HG02571 (cell line): ENCODE data around the gene ITGA6.

Experiments
- ATAC-seq: cut with Tn5 transposase; IDR thresholded peaks from one replicate; pipeline ENCODE4 v1.9.1; 2021; ENCODE audit warnings: mild to moderate bottlenecking, moderate library complexity; ENCODE audit not compliant: unreplicated experiment

The ITGA6 gene

GRCh38 chr2:172415865-172416183 lies 11.6 kb upstream of the ITGA6 start:
- no peak for ATAC-seq

DNA sequence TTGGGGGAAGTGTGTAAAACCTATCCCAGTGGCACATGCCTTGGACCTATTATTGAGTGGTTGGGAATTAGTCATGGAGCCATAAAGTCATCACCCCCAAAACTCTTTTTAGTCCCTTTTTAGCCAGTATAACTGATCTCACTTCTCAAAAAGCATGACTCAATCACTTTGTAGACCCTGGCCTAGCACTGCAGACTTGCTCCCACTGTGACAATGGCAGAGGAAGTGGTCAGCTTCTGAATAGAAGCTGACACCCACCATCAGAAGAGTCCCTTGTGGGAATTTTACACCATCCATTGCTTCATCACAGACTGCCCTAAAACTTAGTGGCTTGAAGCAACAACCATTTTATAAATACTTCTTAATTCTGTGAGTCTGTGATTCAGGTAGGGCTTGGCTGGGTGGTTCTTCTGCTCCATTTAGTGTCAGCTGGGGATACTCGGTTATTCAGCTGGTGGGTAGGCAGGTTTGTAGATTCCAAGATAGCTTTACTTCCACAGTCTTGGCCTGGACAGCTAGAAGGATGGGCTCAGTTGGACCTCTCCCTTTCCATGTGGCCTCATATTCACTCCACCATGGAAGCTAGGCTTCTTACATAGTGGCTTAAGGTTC lies 10.8 kb upstream of the ITGA6 start:
- ATAC-seq, result no peak

DNA sequence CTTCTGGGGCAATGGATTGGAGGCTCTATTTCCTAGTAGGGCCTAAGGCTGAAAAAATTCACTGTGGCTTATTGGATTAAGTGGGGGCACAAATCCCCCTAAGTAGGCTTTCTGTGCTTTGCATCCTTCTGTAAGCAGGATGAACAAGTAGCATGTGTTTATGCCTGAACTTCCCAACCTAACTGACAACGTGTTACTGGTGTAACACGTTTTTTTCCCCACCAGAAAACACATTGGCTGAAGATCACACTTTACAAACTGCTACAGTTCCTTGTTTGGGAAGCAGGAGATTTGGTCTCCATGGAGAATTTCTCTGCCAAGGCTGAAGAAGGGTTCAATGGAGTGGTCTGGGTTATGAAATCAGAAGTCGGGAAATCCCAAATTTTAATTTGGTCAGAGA lies 7.2 kb upstream of the ITGA6 start:
- ATAC-seq, result no peak

DNA sequence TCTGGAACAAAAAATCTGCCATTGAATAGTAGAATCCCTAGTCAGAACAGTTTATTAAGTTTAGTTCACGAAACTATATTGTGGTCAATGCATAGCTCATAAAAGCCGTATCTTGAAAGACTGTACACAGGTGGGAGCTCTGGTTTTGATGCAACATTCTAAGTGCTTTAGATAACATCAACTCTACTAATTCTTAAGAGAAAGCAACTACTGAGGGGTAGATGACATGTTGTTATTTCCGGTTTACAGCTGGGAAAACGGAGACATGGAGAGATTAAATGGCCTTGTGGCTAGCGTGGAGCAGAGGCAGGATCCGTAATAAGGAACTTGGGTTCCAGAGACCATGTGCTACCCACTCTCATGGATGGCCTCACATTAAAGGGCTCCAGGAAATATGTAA lies 4.2 kb upstream of the ITGA6 start:
- ATAC-seq, result no peak

DNA sequence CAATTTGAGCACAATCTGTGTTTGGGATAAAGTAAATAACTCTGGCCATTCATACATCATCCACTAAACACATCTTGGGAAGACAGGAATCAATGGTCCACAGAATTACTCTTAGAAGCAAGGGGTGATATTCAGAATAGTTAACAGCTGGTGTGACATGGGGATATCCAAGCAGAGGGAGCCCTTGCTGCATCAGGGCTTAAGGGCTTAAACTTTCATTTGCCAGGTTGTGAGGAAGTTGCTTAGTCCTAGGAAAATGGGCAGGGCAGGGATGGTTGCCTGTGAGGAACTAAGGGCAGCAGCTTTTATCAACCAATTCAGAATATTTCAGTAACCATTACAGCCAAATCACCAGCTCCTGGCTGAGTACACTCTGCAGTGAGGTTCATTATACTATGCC lies 2.0 kb upstream of the ITGA6 start:
- ATAC-seq, result no peak

DNA sequence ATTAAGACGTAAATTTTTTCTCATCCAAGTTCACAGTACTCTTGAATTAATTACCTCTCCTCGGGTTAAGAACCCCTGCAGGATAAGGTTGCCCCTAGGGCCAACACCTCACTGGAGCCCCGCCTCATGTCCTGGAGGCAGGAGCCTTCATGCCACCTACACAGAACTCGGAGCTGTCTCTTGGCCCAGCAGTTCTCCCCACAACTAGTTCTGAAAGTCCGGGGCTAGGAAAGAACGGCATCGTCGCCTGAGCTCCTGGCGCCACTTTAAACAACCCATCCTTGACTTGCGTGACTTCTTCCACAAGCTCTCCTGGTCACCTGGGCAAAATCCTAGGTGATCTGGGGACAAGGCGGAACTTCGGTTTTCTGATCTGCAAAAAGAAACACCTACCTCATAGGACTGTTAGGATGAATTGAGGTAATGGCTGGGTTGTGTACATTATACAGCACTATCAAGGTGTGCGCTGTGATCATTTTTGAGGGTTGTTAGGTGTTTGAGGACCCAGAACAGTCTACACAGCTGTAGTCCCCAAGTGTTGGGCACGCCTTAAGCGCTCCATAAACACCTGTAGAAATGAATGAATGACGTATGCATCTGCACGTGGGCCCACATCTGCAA lies 641 bp upstream of the ITGA6 start:
- no peak for ATAC-seq

DNA sequence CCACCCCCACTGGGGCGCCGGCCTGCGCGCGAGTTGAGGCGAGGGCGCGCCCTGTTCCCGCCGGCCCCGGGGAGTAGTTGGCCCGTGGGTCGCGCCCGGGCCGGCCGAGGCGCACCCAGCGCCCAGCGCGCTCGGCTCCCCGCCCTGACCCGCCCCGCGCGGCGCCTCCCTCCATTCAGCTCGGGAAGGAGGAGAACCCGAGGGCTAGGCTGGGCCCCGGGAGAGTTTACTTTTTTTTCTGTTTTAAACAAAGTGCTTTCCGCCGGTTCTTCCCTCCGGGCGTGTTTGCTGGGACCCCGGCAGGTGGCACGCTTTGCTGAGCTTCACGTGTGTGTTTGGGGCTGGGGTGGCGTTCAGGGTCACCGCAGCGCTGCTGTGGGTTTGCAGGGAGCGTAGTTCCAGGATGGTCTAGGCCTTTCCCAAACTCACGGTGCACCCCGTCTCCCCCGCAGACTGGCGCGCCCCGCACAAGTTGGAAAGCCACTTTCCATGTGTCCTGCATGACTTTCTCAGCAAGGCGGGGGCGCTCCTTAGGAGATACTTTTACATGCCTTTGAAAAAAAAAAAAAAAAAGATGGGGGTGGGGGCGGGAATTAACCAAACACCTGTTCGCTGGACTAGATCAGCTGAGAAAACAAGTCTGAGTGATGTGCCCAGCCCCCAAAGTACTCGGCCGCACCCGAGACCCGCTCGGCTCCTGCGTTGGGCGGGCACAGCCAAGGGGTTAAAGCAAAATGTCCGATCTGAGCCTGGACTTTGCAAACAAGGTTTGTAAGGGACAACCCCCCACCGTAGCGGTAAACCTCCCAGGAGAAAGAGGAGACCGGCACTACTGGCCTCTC lies 825 bp downstream of the ITGA6 start:
- ATAC-seq, result no peak

DNA sequence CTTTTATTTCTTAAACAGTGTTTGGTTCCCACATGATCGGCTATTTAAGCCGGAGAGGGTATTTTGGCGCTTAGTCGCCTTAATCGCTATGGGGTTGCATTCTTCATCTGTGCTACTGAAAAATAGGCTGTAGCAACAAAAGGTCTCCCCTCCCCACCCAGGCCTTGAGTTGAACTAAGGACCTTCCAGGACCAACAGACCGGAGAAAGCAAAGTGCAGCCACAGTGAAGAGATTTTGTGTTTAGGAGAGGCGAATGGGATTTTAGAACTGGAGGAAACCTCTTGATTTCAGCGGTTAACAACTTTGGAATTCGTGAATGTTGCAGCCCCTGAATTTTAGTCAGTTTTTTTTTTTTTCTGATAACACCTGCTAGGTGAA lies 1.4 kb downstream of the ITGA6 start:
- no peak for ATAC-seq

- no peak for ATAC-seq
Measured at GRCh38 chr2:172429301-172429968, 2.0 kb downstream of the ITGA6 start.

DNA sequence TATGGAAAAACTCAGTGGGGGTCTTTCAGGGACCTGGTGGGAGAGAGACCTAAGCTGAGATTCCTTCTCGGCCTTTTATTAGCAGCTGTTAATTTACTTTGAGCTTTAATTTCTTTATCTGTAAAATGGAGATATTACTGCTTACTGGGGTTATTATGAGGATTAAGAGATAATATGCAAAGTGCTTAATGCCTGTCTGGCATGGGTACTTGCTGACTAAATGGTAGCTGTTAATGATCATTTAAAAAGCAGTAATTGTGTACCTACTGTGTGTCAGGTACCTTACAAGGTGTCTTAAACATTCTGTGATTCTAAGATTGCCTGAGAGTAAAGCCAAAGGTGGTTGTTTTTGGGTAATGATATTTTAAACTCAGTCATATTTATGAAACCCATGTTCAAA lies 2.6 kb downstream of the ITGA6 start:
- ATAC-seq, result no peak

- ATAC-seq, result no peak
Measured at GRCh38 chr2:172430678-172431077, 3.3 kb downstream of the ITGA6 start.

DNA sequence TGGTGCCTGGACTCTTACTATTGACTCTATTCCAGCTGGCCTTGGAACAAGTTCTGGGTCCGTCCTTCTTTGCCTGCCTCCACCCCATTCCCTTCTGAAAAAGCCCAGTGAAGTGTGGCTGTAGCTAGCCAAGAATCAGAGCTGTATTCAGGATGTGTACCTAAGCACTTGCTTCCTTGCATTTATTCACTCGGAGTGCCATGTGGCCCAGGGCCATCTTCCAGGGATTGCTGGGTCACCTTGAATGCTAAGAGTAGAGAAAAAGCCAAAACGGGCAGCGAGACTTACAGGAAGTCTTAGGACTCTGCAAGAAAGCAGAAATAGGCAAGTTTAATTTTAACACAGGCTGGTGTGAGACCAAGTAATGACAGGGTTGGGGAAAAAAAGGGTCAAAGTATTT lies 4.1 kb downstream of the ITGA6 start:
- ATAC-seq, result no peak

DNA sequence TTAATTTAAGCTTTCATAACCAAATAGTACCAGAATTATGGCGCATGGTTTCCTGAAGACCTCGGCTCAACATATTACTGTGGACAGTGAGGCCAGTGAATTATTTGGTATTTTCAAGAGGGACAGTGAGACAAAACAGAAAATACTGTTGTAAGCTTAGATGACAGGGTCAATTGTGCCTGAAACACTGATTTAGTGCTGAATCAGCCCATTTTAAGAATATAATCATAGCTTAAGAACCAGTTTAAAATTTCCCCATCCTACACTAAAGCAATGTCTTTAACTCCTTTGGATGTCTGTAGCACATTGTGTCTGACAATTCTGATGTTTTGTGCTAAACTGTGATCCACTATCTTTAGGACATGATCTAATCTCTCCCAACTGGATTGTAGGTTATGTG lies 4.6 kb downstream of the ITGA6 start:
- ATAC-seq, result no peak

DNA sequence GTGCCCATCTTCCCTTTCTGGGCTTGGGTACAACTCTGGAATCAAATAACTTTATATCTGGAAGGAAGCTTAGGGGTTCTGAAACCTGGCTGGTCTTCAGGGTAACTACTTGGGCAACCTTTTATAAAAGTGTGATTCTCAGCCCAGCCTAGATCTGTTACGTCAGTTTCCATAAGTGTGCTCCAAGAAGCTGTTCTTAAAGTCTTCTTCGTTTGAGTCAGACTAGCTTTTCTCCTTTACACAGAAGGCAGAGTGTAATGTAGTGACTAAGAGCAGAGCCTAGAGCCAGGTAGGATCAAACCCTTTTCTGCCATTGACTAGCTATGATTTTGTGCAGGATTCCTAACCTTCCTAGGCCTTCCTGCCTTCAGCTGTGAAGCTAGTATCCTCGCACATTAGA lies 5.8 kb downstream of the ITGA6 start:
- ATAC-seq, result no peak

DNA sequence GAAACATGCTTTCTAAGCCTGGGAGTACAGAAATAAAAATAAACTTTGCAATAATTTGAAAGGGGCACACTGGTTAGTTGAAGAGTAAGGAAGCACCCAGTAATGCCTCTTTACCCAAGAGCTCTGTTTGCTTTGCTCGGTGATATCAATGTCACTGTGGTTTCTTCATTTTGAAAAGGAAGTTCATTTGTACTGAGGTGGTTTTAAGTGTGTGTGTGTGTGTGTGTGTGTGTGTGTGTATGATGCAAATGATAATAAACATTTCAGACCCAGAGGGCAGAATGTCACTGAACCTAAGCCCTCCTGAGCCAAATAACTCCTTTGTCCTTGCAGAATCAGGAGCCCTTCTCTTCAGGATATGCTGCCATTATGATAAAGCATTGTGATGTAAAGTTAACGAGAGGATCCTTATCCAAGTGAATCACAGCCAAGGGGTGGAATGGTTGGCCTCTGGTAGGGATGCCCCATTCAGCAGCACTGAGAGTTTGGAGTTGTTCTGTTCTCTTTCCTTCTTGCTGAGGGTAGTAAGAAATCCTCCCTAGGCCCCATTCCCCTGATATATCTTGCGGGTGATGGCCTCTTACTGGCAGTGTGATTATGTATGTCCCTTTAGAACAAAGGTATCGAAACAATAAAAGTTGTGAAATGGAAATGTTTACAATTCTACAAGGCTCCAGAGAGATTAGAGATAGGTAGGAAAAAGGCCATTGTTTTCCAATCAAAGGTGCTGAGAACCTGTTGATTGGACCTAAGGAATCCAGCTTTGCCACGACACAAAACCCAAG lies 7.6 kb downstream of the ITGA6 start:
- ATAC-seq, result no peak

DNA sequence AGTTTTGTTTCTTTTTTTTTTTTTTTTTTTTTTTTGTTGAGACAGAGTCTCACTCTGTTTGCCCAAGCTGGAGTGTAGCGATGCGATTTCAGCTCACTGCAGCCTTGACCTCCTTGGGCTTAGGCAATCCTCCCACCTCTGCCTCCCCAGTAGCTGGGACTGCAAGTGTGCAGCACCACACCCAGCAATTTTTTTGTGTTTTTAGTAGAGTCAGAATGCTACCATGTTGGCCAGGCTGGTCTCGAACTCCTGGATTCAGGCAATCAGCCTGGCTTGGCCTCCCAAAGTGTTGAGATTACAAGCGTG lies 8.2 kb downstream of the ITGA6 start:
- ATAC-seq, result no peak

DNA sequence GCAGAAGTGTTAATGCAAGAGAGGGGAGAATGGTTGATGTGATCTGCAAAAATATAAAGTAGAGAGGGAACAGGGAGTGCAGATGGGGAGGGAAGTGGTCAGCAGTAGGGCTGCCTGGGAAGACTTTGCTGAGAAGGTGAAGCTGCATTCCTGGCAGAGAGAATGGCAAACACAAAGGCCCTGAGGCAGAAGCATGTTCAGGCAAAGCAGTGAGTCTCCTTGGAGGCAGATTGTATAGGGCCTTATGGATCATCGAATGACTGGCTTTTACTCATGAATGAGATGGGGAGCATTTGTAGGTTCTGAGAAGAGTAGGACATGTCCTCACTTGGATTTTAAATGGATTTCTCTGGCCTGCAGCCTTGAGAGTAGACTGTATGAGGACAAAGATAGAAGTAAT lies 9.5 kb downstream of the ITGA6 start:
- no peak for ATAC-seq

DNA sequence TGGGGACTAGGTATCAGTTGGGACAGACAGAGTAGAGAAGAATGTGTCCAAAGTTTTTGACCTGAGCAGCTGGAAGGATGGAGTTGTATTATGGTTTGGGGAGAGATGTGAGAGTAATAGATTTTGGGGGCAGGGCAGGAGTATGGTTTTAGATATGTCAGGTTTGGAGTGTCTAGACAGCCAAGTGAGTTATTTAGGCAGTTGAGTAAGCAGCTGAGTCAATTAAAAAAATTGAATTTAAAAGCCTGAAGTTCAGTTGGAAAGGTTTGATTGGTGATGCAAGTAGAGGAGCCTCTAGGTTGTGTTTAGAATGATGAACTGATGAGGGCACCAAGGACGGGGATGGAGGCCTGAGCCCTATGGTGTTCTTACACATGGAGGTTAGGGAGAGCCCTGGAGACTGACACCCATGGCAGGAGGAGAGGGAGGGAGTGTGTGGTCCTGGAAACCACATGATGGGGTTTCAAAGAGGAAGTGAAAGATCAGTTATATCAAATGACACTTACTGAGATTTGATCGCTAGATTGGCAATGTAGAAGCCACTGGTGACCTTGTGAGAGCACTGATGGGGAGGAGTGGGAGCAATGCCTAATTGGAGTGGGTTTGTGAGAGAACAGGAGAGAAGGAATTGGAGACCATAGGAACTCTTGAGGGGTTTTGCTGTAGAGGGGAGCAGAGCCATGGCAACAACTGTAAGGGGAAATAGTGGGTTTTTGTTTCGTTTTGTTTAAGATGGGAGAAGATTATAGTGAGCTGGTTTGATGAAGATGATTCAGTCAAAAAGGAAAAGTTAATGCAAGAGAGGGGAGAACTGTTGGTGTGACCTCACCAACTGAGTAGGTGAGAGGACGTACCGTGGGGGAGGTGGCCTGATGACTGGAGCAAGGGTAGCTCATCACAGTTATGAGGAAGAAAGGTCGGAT lies 10.3 kb downstream of the ITGA6 start:
- peak; percentile 54 for ATAC-seq

DNA sequence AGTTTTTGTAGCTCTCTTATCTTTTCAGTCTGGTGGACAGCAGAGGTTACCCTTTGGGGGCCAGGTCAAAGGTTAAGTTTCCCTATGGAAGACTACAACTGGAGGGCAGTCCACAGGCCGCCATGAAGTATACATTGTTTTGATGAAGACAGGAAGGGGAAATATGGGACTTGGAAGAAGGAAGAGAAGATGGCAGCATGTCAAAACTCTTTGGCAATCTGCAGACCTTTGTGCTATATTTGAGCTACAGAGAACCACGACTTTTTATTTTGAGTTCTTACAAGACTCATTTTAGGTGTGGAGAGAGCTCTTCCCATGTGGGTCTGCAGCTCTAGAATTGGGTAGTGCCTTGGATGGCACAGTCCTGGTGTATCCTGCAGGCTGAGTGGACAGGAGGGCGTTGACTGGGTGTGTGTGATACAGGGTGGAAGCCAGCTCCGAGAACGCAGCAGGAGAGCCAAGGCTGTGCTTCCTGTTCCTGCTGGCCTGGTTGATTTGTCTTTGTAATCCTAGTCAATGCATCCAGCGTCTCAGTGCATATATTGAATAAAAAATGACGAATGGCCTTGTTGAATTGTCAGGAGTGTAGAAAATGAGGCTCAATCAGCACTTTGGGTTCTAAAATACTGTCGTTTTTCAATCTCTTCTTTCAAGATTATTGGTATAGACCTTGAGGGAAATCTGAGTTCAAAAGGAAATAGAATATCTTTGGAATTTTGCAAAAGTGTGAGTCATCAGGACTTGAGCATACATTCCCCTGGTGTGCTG lies 11.5 kb downstream of the ITGA6 start:
- no peak for ATAC-seq

GRCh38 chr2:172439509-172439860 lies 12.1 kb downstream of the ITGA6 start:
- ATAC-seq, result no peak
